Neural progenitor cell (in vitro differentiated cells): ENCODE measurements around the gene MMP1. TPM values are rescaled to one million over a fixed set of nuclear protein-coding genes. Genes with fewer than 3 reads are reported as not detected.

Experiments used
- DNase-seq: peaks from one replicate; pipeline ENCODE4 v3.0.0-alpha.2; 2016; ENCODE audit warnings: low spot score
- H2AFZ ChIP-seq: fragments of 200-600 bp; sonication (generic); replicated peaks from 2 replicates; pipeline ENCODE4 v1.6.1; 2016; ENCODE audit warnings: antibody characterized with exemption
- H3F3A ChIP-seq: fragments of 200-600 bp; sonication (generic); 2 replicates; pipeline ENCODE4 v1.6.1; 2016; ENCODE audit warnings: antibody characterized with exemption, low read depth
- H3K27ac ChIP-seq: fragments of 200-600 bp; sonication (generic); 2 replicates; pipeline ENCODE4 v1.5.1; 2016; ENCODE audit warnings: mild to moderate bottlenecking
- H3K27me3 ChIP-seq: fragments of 200-600 bp; sonication (generic); 2 replicates; pipeline ENCODE4 v1.6.1; 2016; ENCODE audit warnings: mild to moderate bottlenecking, moderate library complexity
- H3K36me3 ChIP-seq: fragments of 200-600 bp; sonication (generic); 2 replicates; pipeline ENCODE4 v1.5.1; 2016
- H3K4me1 ChIP-seq: fragments of 200-600 bp; sonication (generic); 2 replicates; pipeline ENCODE4 v1.6.1; 2016; ENCODE audit warnings: mixed run types
- H3K4me2 ChIP-seq: fragments of 200-600 bp; sonication (generic); 2 replicates; pipeline ENCODE4 v1.6.1; 2016
- H3K4me3 ChIP-seq: fragments of 200-600 bp; sonication (generic); 2 replicates; pipeline ENCODE4 v1.5.1; 2016
- H3K79me2 ChIP-seq: fragments of 200-600 bp; sonication (generic); 2 replicates; pipeline ENCODE4 v1.6.1; 2016; ENCODE audit warnings: low read depth
- H3K9ac ChIP-seq: fragments of 200-600 bp; sonication (generic); 2 replicates; pipeline ENCODE4 v1.6.1; 2016
- H3K9me3 ChIP-seq: fragments of 200-600 bp; sonication (generic); 2 replicates; pipeline ENCODE4 v1.5.1; 2016; ENCODE audit warnings: low read depth
- H4K20me1 ChIP-seq: fragments of 200-600 bp; sonication (generic); 2 replicates; pipeline ENCODE4 v1.6.1; 2016; ENCODE audit warnings: low read depth
- H3K27ac Mint-ChIP-seq: 3 replicates; pipeline ENCODE4 v1.8.0; 2021; ENCODE audit warnings: mixed read lengths
- H3K27me3 Mint-ChIP-seq: 2 replicates; pipeline ENCODE4 v1.8.0; 2022; ENCODE audit warnings: low read depth, mild to moderate bottlenecking, inconsistent platforms, moderate library complexity, mixed read lengths; ENCODE audit not compliant: insufficient read depth
- H3K36me3 Mint-ChIP-seq: 3 replicates; pipeline ENCODE4 v1.8.0; 2021; ENCODE audit warnings: mixed read lengths
- H3K4me1 Mint-ChIP-seq: 3 replicates; pipeline ENCODE4 v1.8.0; 2021; ENCODE audit warnings: mixed read lengths
- H3K4me3 Mint-ChIP-seq: 3 replicates; pipeline ENCODE4 v1.8.0; 2021; ENCODE audit warnings: mild to moderate bottlenecking, moderate library complexity, mixed read lengths
- H3K9me3 Mint-ChIP-seq: 3 replicates; pipeline ENCODE4 v1.8.0; 2020; ENCODE audit warnings: mixed read lengths
- CTCF ChIP-seq: fragments of 200-600 bp; sonication (generic); IDR thresholded peaks from 2 replicates; pipeline ENCODE4 v1.5.1; 2017; ENCODE audit warnings: antibody characterized with exemption, mild to moderate bottlenecking
- EZH2 ChIP-seq: fragments of 200-600 bp; sonication (generic); IDR thresholded peaks from 2 replicates; pipeline ENCODE4 v1.6.1; 2017; ENCODE audit warnings: antibody characterized with exemption, mild to moderate bottlenecking, moderate library complexity
- EZH2phosphoT487 ChIP-seq: fragments of 200-600 bp; sonication (generic); IDR thresholded peaks from 2 replicates; pipeline ENCODE4 v1.6.1; 2017; ENCODE audit warnings: antibody characterized with exemption
- total RNA-seq: library from RNA; depleted of rRNA; stranded (reverse); fragments of >200 nt; gene quantifications from 2 replicates; pipeline ENCODE4 v1.2.3, GENCODE V29; 2015; ENCODE audit warnings: low replicate concordance

The MMP1 gene
- total RNA-seq, 1 donor from 2014 or later = not detected

- Histone ChIP-seq H2AFZ (peak overlapping the region; percentile 36), H3K4me1 (no peaks in the 10 kb centered on the region), H3K9me3 (no peaks in the 10 kb centered on the region), H3K79me2 (no peaks in the 10 kb centered on the region), H3K4me3 (no peak overlapping the region), H3K9ac (no peak overlapping the region), H3K4me2 (no peak overlapping the region), H4K20me1 (no peaks in the 10 kb centered on the region), H3K36me3 (no peaks in the 10 kb centered on the region), H3K27ac (no peak overlapping the region), H3K27me3 (no peaks in the 10 kb centered on the region), H3F3A (no peaks in the 10 kb centered on the region)
- no peaks in the 10 kb centered on the region for H3K4me1 Mint-ChIP-seq
- no peak overlapping the region for H3K27ac Mint-ChIP-seq
- DNase-seq = no peak
- H3K27me3 Mint-ChIP-seq = no peaks in the 10 kb centered on the region
- no peak overlapping the region for H3K4me3 Mint-ChIP-seq
- no peaks in the 10 kb centered on the region for H3K36me3 Mint-ChIP-seq
- H3K9me3 Mint-ChIP-seq = no peaks in the 10 kb centered on the region
- TF ChIP-seq EZH2 (no peak), EZH2phosphoT487 (no peak), CTCF (no peak)
Observed at GRCh38 chr11:102842930-102843329, 45.0 kb upstream of the MMP1 start.

DNA sequence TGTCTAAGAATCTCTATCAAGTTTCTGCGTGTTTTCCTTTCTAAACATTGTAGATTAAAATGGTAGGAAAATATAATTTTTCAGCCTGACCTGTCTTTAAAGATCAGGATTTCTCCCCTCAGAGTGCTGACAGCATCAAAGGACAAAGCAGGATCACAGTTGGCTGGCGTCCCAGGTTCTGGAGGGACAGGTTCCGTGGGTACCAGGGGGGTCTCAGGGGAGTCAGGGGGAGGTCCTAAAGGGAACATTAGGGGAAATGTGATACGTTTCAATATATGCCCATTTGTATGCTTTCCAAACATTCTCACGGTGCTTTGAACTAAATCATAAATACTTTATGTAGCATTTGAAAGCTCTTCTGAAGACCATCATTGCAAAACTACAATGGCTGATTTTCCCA is 42.1 kb upstream of the MMP1 start:
- H3F3A ChIP-seq = no peaks in the 10 kb centered on the region
- H3K9ac ChIP-seq = no peak overlapping the region
- Mint-ChIP-seq H3K4me3 (no peak overlapping the region), H3K27me3 (no peaks in the 10 kb centered on the region), H3K4me1 (peaks cover 13% of the 10 kb centered on the region), H3K36me3 (no peaks in the 10 kb centered on the region), H3K27ac (no peak overlapping the region), H3K9me3 (no peaks in the 10 kb centered on the region)
- no peaks in the 10 kb centered on the region for H3K27me3 ChIP-seq
- TF ChIP-seq CTCF = no peak
- TF ChIP-seq EZH2phosphoT487 = no peak
- TF ChIP-seq EZH2 = no peak
- no peak overlapping the region for H3K4me3 ChIP-seq
- no peaks in the 10 kb centered on the region for H3K9me3 ChIP-seq
- no peak overlapping the region for H2AFZ ChIP-seq
- H4K20me1 ChIP-seq = no peaks in the 10 kb centered on the region
- peaks cover 10% of the 10 kb centered on the region for H3K4me1 ChIP-seq
- no peak overlapping the region for H3K27ac ChIP-seq
- no peak for DNase-seq
- no peaks in the 10 kb centered on the region for H3K36me3 ChIP-seq
- no peak overlapping the region for H3K4me2 ChIP-seq
- H3K79me2 ChIP-seq = no peaks in the 10 kb centered on the region

DNA sequence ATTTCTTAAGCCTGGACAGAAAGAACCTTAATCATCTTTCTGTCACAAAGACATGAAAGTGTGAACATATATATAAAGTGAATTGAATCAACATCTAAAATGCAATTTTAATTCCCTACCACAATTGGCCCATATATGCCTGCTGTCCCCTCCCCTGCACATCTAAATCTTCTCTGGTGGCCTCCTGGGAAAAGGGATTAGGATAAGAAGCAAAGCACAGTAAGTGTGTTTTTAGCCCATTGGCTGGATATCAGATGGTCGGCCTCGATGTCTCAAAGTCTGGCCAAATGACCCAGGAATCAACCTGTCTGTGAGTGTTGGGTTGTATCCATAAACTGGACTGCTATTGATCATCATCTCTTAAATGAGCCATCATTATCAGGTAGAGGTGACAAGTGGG is 39.7 kb upstream of the MMP1 start:
- Histone ChIP-seq H3K9ac (no peak overlapping the region), H2AFZ (no peak overlapping the region), H3K27me3 (no peaks in the 10 kb centered on the region), H3K4me3 (no peak overlapping the region), H3F3A (no peaks in the 10 kb centered on the region), H3K27ac (no peak overlapping the region), H4K20me1 (no peaks in the 10 kb centered on the region), H3K36me3 (no peaks in the 10 kb centered on the region), H3K79me2 (no peaks in the 10 kb centered on the region), H3K9me3 (no peaks in the 10 kb centered on the region), H3K4me1 (peaks cover 10% of the 10 kb centered on the region), H3K4me2 (no peak overlapping the region)
- Mint-ChIP-seq H3K36me3 (no peaks in the 10 kb centered on the region), H3K4me3 (no peak overlapping the region), H3K27ac (no peak overlapping the region), H3K9me3 (no peaks in the 10 kb centered on the region), H3K27me3 (no peaks in the 10 kb centered on the region), H3K4me1 (peaks cover 13% of the 10 kb centered on the region)
- no peak for DNase-seq
- TF ChIP-seq CTCF (no peak), EZH2phosphoT487 (no peak), EZH2 (no peak)
